SK-N-SH (cell line): ENCODE results near the gene DDX51.

ENCODE experiments used
- EZH2phosphoT487 ChIP-seq: fragments of 200-600 bp; sonication (generic); IDR thresholded peaks from 2 replicates; pipeline ENCODE4 v1.6.1; 2017; ENCODE audit warnings: low read depth, mixed run types, mild to moderate bottlenecking, antibody characterized with exemption, moderate library complexity, borderline replicate concordance
- GABPA ChIP-seq: IDR thresholded peaks from 2 replicates; pipeline ENCODE4 v1.4.0; 2012; ENCODE audit warnings: low read depth, mild to moderate bottlenecking
- JUND ChIP-seq: IDR thresholded peaks from 2 replicates; pipeline ENCODE4 v1.4.0; 2012
- MXI1 ChIP-seq: IDR thresholded peaks from 2 replicates; pipeline ENCODE4 v1.6.1; 2012; ENCODE audit warnings: mild to moderate bottlenecking, low read depth, low read length, improper control_type of control experiment
- NFIC ChIP-seq: IDR thresholded peaks from 2 replicates; pipeline ENCODE4 v1.4.0; 2012; ENCODE audit warnings: borderline replicate concordance
- POLR2AphosphoS5 ChIP-seq: IDR thresholded peaks from 2 replicates; pipeline ENCODE4 v1.6.1; 2012; ENCODE audit warnings: low read depth, low read length
- RAD21 ChIP-seq: IDR thresholded peaks from 2 replicates; pipeline ENCODE4 v1.6.1; 2012; ENCODE audit warnings: mild to moderate bottlenecking, low read length
- REST ChIP-seq: IDR thresholded peaks from 2 replicates; pipeline ENCODE4 v1.6.1; 2012; ENCODE audit warnings: mild to moderate bottlenecking, low read depth, low read length, moderate library complexity
- SMC3 ChIP-seq: IDR thresholded peaks from 2 replicates; pipeline ENCODE4 v1.6.1; 2012; ENCODE audit warnings: low read depth, low read length, improper control_type of control experiment
- TCF12 ChIP-seq: IDR thresholded peaks from 2 replicates; pipeline ENCODE4 v1.4.0; 2012
- YY1 ChIP-seq: IDR thresholded peaks from 2 replicates; pipeline ENCODE4 v1.4.0; 2012; ENCODE audit warnings: low read depth, mild to moderate bottlenecking
- TF ChIP-seq, protein P1 (sequence below): IDR thresholded peaks from 2 replicates; pipeline ENCODE4 v1.4.0; 2012; ENCODE audit warnings: low read depth, borderline replicate concordance
- TF ChIP-seq, protein P2 (sequence below): fragments of 200-600 bp; sonication (generic); IDR thresholded peaks from 2 replicates; pipeline ENCODE4 v1.6.1; 2017; ENCODE audit warnings: antibody characterized with exemption, mild to moderate bottlenecking, moderate library complexity
- TF ChIP-seq, protein P3 (sequence below): IDR thresholded peaks from 2 replicates; pipeline ENCODE4 v1.4.0; 2012; ENCODE audit warnings: low read depth

- TF ChIP-seq, protein P1, sequence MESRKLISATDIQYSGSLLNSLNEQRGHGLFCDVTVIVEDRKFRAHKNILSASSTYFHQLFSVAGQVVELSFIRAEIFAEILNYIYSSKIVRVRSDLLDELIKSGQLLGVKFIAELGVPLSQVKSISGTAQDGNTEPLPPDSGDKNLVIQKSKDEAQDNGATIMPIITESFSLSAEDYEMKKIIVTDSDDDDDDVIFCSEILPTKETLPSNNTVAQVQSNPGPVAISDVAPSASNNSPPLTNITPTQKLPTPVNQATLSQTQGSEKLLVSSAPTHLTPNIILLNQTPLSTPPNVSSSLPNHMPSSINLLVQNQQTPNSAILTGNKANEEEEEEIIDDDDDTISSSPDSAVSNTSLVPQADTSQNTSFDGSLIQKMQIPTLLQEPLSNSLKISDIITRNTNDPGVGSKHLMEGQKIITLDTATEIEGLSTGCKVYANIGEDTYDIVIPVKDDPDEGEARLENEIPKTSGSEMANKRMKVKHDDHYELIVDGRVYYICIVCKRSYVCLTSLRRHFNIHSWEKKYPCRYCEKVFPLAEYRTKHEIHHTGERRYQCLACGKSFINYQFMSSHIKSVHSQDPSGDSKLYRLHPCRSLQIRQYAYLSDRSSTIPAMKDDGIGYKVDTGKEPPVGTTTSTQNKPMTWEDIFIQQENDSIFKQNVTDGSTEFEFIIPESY: no peak
- TF ChIP-seq, protein P2, sequence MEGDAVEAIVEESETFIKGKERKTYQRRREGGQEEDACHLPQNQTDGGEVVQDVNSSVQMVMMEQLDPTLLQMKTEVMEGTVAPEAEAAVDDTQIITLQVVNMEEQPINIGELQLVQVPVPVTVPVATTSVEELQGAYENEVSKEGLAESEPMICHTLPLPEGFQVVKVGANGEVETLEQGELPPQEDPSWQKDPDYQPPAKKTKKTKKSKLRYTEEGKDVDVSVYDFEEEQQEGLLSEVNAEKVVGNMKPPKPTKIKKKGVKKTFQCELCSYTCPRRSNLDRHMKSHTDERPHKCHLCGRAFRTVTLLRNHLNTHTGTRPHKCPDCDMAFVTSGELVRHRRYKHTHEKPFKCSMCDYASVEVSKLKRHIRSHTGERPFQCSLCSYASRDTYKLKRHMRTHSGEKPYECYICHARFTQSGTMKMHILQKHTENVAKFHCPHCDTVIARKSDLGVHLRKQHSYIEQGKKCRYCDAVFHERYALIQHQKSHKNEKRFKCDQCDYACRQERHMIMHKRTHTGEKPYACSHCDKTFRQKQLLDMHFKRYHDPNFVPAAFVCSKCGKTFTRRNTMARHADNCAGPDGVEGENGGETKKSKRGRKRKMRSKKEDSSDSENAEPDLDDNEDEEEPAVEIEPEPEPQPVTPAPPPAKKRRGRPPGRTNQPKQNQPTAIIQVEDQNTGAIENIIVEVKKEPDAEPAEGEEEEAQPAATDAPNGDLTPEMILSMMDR: no peak
- TF ChIP-seq GABPA: no peak
- no peak for TF ChIP-seq EZH2phosphoT487
- no peak for TF ChIP-seq YY1
- TF ChIP-seq, protein P3, sequence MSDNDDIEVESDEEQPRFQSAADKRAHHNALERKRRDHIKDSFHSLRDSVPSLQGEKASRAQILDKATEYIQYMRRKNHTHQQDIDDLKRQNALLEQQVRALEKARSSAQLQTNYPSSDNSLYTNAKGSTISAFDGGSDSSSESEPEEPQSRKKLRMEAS: no peak
- TF ChIP-seq TCF12: no peak
- no peak for TF ChIP-seq REST
- no peak for TF ChIP-seq JUND
- TF ChIP-seq NFIC: no peak
- TF ChIP-seq MXI1: no peak
- no peak for TF ChIP-seq POLR2AphosphoS5
- TF ChIP-seq RAD21: no peak
- no peak for TF ChIP-seq SMC3
These were observed 6.6 kb upstream of the DDX51 start for GRCh38 chr12:132150780-132151144.
